ENCODE results near the gene AHNAK. TPM values are rescaled to one million over a fixed set of nuclear protein-coding genes. Genes with fewer than 3 reads are reported as not detected.
"Not testable (repeated sequence)": the region's sequence is repeated elsewhere in the genome, so short reads cannot be mapped to it uniquely, and the experiment has no call there.

AHNAK gene
- total and polyA plus RNA-seq, 2 donors: 35.8 to 40.1 TPM

DNA sequence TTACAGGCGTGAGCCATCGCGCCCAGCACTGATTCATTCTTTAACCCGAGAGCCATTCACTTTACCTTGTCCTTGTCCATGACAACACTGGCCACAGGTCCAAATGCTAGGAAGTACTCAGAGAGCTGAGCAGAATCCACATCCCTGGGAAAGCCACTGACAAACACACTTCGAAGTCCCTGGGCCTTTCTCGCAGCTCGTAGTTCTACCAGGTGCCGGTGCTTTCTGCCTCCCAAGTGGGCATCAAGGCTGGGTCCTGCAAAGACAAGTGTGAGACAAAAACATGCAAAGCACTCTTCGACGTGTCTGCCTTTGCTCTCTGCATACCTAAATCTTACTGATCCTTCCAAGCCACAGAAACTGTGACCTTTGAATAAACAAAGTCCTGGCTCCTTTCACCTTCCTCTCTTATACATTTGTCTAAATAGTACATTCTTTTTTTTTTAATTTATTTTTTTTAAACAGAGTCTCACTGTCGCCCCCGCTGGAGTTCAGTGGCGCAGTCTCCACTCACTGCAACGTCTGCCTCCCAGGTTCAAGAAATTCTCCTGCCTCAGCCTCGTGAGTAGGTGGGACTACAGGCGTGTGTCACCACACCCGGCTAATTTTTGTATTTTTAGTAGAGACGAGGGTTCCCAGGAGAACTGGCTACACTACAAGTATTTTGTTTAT, 42.5 kb upstream of the AHNAK start:
- Histone ChIP-seq H3K36me3 (ENCODE audit: control insufficient read depth in 2 of 2, insufficient read depth in 2 of 2, low read length in 1 of 2) (peaks cover 37 to 56% of the 10 kb centered on the region in 2 donors), H3K27ac (ENCODE audit: low read depth in 1 of 2, low read length in 1 of 2) (no peak overlapping the region), H3K4me3 (ENCODE audit: low read length in 2 of 2) (no peak overlapping the region), H3K4me1 (ENCODE audit: control insufficient read depth in 2 of 2, insufficient read depth in 2 of 2, low read length in 2 of 2) (peaks cover 15 to 39% of the 10 kb centered on the region in 2 donors), H3K9me3 (ENCODE audit: control insufficient read depth in 2 of 2, insufficient read depth in 1 of 2, low read length in 1 of 2) (peaks cover 0 to 1% of the 10 kb centered on the region in 2 donors), H3K27me3 (ENCODE audit: control insufficient read depth in 2 of 2, insufficient read depth in 1 of 2, low read length in 1 of 2) (no peaks in the 10 kb centered on the region)
- no peak for DNase-seq (ENCODE audit: low read depth in 6 of 9, low spot score in 9 of 9)
- WGBS: 81% methylated on average over 18 of the region's 18 CpGs

DNA sequence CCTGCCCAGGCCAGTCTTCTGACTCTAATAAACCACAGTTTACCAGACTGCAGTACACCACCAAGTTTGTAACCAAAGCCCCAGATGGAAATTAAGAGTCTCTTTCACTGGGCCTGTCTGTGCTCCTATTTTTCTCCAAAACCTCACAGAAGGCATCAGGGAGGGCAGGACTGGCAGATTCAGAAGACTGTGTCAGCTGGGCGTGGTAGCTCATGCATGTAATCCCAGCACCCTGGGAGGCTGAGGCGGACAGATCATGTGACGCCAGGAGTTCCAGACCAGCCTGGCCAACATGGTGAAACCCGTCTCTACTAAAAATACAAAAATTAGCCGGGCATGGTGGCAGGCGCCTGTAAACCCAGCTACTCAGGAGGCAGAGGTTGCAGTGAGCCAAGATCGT, 38.8 kb upstream of the AHNAK start:
- 99% methylated on average over 7 of the region's 7 CpGs for WGBS

DNA sequence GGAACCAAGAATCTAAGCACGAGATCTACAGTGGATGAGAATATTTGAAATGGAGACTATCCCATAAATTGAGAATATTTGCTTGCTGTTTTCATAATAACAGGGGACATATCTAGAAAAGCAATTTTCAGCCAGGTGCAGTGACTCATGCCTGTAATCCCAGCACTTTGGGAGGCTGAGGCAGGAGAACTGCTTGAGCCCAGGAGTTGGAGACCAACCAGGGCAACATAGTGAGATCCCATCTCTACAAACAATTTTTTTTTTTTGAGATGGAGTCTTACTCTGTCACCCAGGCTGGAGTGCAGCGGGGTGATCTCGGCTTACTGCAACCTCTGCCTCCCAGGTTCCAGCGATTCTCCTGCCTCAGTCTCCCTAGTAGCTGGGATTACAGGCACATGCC, 35.1 kb upstream of the AHNAK start:
- H3K4me1 ChIP-seq (ENCODE audit: control insufficient read depth in 2 of 2, insufficient read depth in 2 of 2, low read length in 2 of 2); H3K4me3 ChIP-seq (ENCODE audit: low read length in 2 of 2); H3K27ac ChIP-seq (ENCODE audit: low read depth in 1 of 2, low read length in 1 of 2); H3K9me3 ChIP-seq (ENCODE audit: control insufficient read depth in 2 of 2, insufficient read depth in 1 of 2, low read length in 1 of 2); H3K27me3 ChIP-seq (ENCODE audit: control insufficient read depth in 2 of 2, insufficient read depth in 1 of 2, low read length in 1 of 2); DNase-seq (ENCODE audit: low read depth in 6 of 9, low spot score in 9 of 9): not testable (repeated sequence)
- H3K36me3 ChIP-seq (ENCODE audit: control insufficient read depth in 2 of 2, insufficient read depth in 2 of 2, low read length in 1 of 2): peaks cover 48 to 70% of the 10 kb centered on the region in 2 donors
- WGBS: 99% methylated on average over 4 of the region's 4 CpGs

More for the DNA sequence above, 38.8 kb upstream of the AHNAK start:
- H3K36me3 ChIP-seq (ENCODE audit: control insufficient read depth in 2 of 2, insufficient read depth in 2 of 2, low read length in 1 of 2): peaks cover 49 to 63% of the 10 kb centered on the region in 2 donors
- H3K9me3 ChIP-seq (ENCODE audit: control insufficient read depth in 2 of 2, insufficient read depth in 1 of 2, low read length in 1 of 2); H3K27me3 ChIP-seq (ENCODE audit: control insufficient read depth in 2 of 2, insufficient read depth in 1 of 2, low read length in 1 of 2); DNase-seq (ENCODE audit: low read depth in 6 of 9, low spot score in 9 of 9); H3K4me3 ChIP-seq (ENCODE audit: low read length in 2 of 2); H3K27ac ChIP-seq (ENCODE audit: low read depth in 1 of 2, low read length in 1 of 2): not testable (repeated sequence)
- peaks cover 2 to 13% of the 10 kb centered on the region in 2 donors for H3K4me1 ChIP-seq (ENCODE audit: control insufficient read depth in 2 of 2, insufficient read depth in 2 of 2, low read length in 2 of 2)

DNA sequence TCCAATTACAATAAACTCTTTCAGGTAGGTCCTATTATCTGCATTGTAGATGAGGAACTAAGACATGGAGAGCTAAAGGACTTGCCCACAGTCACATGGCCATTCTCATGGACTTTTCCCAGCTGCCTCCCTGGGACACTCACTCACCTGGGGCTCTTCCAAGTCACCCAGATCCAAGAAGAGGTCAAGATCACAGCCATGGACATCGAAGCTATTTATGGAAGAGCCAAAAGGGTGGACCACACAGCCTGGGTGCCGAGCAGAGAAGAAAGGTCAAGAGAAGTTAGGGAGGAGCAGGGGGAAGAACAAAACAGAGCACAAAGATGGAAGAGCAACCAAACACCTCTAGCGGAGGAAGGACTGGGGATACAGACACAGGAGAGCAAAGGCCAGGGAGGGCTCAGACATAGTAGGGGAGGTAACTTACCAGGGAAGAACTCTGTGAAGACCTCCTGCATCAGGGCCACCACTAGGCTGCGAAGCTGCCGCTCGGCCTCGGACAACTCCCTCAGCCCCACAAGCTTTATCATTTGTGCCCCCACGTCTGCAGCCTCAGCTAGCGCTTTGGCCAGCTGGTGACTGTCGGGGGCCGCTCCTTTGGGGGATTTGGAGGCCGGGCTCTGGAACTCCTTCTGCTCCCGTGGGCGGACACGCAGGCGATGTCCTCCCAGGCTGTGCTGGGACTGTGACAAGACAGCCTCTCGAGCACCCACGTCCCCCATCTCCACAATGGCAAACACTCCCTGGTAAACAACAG, 34.5 kb upstream of the AHNAK start:
- no peak for DNase-seq (ENCODE audit: low read depth in 6 of 9, low spot score in 9 of 9)
- H3K4me1 ChIP-seq (ENCODE audit: control insufficient read depth in 2 of 2, insufficient read depth in 2 of 2, low read length in 2 of 2): no peaks in the 10 kb centered on the region
- WGBS: 97% methylated on average over 18 of the region's 18 CpGs
- H3K9me3 ChIP-seq (ENCODE audit: control insufficient read depth in 2 of 2, insufficient read depth in 1 of 2, low read length in 1 of 2): no peaks in the 10 kb centered on the region
- H3K4me3 ChIP-seq (ENCODE audit: low read length in 2 of 2): no peak overlapping the region
- H3K36me3 ChIP-seq (ENCODE audit: control insufficient read depth in 2 of 2, insufficient read depth in 2 of 2, low read length in 1 of 2): peaks cover 50 to 71% of the 10 kb centered on the region in 2 donors
- no peaks in the 10 kb centered on the region for H3K27me3 ChIP-seq (ENCODE audit: control insufficient read depth in 2 of 2, insufficient read depth in 1 of 2, low read length in 1 of 2)
- no peak overlapping the region for H3K27ac ChIP-seq (ENCODE audit: low read depth in 1 of 2, low read length in 1 of 2)

DNA sequence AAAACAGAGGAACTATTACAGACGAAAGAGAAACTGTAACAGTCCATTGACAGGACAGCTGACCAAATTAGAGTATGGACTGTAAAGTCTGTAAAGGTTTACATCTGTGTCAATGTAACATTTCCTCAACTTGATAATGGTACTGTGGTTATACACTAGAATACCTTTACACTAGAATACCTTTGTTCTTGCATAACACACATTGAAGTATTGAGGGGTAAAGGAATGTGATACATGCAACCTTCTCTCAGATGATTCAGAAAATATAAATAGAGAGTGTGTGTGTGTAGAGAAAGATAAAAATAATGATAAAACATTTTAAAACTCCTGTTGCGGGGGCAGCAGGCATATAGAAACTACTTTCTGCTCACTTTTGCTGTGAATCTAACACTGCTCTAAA, 32.6 kb upstream of the AHNAK start:
- no peak overlapping the region for H3K27ac ChIP-seq (ENCODE audit: low read depth in 1 of 2, low read length in 1 of 2)
- peaks cover 6 to 14% of the 10 kb centered on the region in 2 donors for H3K4me1 ChIP-seq (ENCODE audit: control insufficient read depth in 2 of 2, insufficient read depth in 2 of 2, low read length in 2 of 2)
- WGBS: 98% methylated on average over 2 of the region's 2 CpGs

DNA sequence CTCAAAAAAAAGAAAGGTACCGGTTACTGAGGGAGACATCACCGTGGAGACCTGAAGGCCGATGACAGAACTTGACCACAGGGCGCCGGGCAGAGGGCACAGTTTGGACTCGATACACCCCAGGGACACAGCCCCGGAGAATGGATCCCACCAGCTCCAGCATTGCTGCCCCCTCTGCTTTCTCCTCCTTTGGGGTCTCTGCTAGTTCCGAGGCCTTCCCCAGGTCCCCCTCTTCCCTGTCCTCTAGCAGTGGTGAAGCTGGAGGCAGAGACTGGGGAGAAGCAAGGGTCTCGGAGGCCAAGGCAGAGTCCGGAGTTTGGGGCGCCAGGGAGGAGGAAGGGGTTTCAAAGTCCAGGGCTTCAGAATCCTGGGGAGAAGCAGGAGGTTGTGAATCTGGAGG, 31.9 kb upstream of the AHNAK start:
- Histone ChIP-seq H3K4me1 (ENCODE audit: control insufficient read depth in 2 of 2, insufficient read depth in 2 of 2, low read length in 2 of 2) (peaks cover 6 to 14% of the 10 kb centered on the region in 2 donors), H3K27ac (ENCODE audit: low read depth in 1 of 2, low read length in 1 of 2) (no peak overlapping the region), H3K4me3 (ENCODE audit: low read length in 2 of 2) (no peak overlapping the region), H3K9me3 (ENCODE audit: control insufficient read depth in 2 of 2, insufficient read depth in 1 of 2, low read length in 1 of 2) (peaks cover 0 to 5% of the 10 kb centered on the region in 2 donors), H3K27me3 (ENCODE audit: control insufficient read depth in 2 of 2, insufficient read depth in 1 of 2, low read length in 1 of 2) (no peaks in the 10 kb centered on the region), H3K36me3 (ENCODE audit: control insufficient read depth in 2 of 2, insufficient read depth in 2 of 2, low read length in 1 of 2) (peaks cover 46 to 64% of the 10 kb centered on the region in 2 donors)
- WGBS: 98% methylated on average over 11 of the region's 11 CpGs
- no peak for DNase-seq (ENCODE audit: low read depth in 6 of 9, low spot score in 9 of 9)

More for the DNA sequence above, 32.6 kb upstream of the AHNAK start:
- no peaks in the 10 kb centered on the region for H3K27me3 ChIP-seq (ENCODE audit: control insufficient read depth in 2 of 2, insufficient read depth in 1 of 2, low read length in 1 of 2)
- peaks cover 0 to 5% of the 10 kb centered on the region in 2 donors for H3K9me3 ChIP-seq (ENCODE audit: control insufficient read depth in 2 of 2, insufficient read depth in 1 of 2, low read length in 1 of 2)
- peaks cover 48 to 69% of the 10 kb centered on the region in 2 donors for H3K36me3 ChIP-seq (ENCODE audit: control insufficient read depth in 2 of 2, insufficient read depth in 2 of 2, low read length in 1 of 2)
- H3K4me3 ChIP-seq (ENCODE audit: low read length in 2 of 2): no peak overlapping the region
- DNase-seq (ENCODE audit: low read depth in 6 of 9, low spot score in 9 of 9): no peak

DNA sequence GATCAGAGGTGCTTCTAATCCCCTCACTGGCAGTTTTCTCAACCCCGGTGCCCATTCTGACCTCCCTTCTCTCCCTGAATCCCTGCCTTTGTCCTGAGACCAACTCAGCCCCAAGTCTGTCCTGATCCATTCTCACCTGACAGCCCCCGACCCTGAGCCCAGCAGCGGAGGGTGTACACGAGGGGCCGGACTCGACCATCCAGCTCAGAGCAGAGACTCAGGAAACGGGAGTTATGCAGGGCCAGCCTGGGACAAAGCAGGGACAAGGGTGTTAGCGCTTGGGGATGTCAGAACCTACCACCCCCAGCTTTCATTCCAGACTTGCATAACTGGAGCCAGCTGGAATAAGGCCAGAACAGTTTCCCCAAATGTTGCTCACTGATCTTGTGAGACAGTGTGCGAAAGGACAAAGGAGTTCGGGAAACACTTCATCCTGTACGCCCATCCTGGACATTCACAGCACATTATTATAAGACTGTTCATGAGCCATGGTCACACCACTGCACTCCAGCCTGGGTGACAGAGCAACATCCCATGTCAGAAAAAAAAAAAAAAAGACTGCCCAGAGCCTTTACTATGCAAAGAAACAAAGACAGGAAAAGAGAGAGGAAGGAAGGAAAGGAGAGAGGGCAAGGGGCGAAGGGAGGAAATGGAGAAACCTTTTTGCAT, 30.6 kb upstream of the AHNAK start:
- H3K4me3 ChIP-seq (ENCODE audit: low read length in 2 of 2): no peak overlapping the region
- H3K27ac ChIP-seq (ENCODE audit: low read depth in 1 of 2, low read length in 1 of 2): peak overlapping the region in 1 of 2 donors; percentile 11
- no peak for DNase-seq (ENCODE audit: low read depth in 6 of 9, low spot score in 9 of 9)
- H3K27me3 ChIP-seq (ENCODE audit: control insufficient read depth in 2 of 2, insufficient read depth in 1 of 2, low read length in 1 of 2): no peaks in the 10 kb centered on the region
- peaks cover 12 to 22% of the 10 kb centered on the region in 2 donors for H3K4me1 ChIP-seq (ENCODE audit: control insufficient read depth in 2 of 2, insufficient read depth in 2 of 2, low read length in 2 of 2)
- H3K9me3 ChIP-seq (ENCODE audit: control insufficient read depth in 2 of 2, insufficient read depth in 1 of 2, low read length in 1 of 2): peaks cover 0 to 5% of the 10 kb centered on the region in 2 donors
- 93% methylated on average over 12 of the region's 12 CpGs for WGBS
- peaks cover 40 to 61% of the 10 kb centered on the region in 2 donors for H3K36me3 ChIP-seq (ENCODE audit: control insufficient read depth in 2 of 2, insufficient read depth in 2 of 2, low read length in 1 of 2)

DNA sequence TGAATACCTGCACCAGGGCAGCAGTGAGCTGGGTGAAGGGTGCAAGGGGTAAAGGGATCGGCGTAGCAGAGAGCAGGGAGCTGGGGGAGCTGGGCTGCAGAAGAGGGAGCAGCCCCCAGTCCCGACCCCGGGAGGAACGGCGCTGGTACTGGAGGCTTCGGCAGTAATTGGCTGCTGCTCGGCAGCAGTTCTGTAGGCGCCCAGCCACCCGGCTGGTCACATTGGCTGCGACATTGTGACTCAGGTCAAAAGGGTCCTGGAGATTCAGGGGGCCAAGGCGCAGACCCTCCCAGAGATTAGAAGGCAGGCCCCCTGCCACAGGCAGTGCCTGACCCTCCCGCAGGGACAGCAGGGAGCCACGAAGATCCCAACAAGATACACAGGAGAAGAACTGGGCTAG, 29.2 kb upstream of the AHNAK start:
- DNase-seq (ENCODE audit: low read depth in 6 of 9, low spot score in 9 of 9): no peak
- Histone ChIP-seq H3K9me3 (ENCODE audit: control insufficient read depth in 2 of 2, insufficient read depth in 1 of 2, low read length in 1 of 2) (peaks cover 0 to 5% of the 10 kb centered on the region in 2 donors), H3K4me3 (ENCODE audit: low read length in 2 of 2) (no peak overlapping the region), H3K36me3 (ENCODE audit: control insufficient read depth in 2 of 2, insufficient read depth in 2 of 2, low read length in 1 of 2) (peaks cover 42 to 65% of the 10 kb centered on the region in 2 donors), H3K4me1 (ENCODE audit: control insufficient read depth in 2 of 2, insufficient read depth in 2 of 2, low read length in 2 of 2) (peaks cover 12 to 22% of the 10 kb centered on the region in 2 donors), H3K27ac (ENCODE audit: low read depth in 1 of 2, low read length in 1 of 2) (no peak overlapping the region), H3K27me3 (ENCODE audit: control insufficient read depth in 2 of 2, insufficient read depth in 1 of 2, low read length in 1 of 2) (no peaks in the 10 kb centered on the region)
- WGBS: 98% methylated on average over 14 of the region's 14 CpGs

DNA sequence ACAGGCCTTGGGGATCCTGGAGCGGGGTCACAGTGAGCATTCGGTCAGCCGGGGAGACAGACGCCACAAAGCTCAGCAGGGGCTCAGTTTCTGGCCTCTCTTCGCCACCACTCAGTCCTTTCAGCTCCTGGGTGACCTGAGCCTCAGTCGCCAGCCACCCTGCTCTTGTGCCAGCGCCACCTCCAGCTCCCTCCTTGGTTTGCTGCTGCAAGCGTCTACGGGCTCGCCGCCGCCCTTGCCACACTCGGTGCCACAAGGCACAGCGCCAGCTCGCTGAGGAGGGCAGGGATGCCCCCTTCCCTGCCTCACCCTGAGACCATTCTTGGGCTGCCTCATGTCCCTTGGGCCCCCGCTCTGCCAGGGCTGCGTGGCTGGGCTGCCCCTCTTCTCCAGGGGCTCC, 28.6 kb upstream of the AHNAK start:
- Histone ChIP-seq H3K9me3 (ENCODE audit: control insufficient read depth in 2 of 2, insufficient read depth in 1 of 2, low read length in 1 of 2) (peaks cover 0 to 5% of the 10 kb centered on the region in 2 donors), H3K4me3 (ENCODE audit: low read length in 2 of 2) (peak overlapping the region in 1 of 2 donors; percentile 97), H3K36me3 (ENCODE audit: control insufficient read depth in 2 of 2, insufficient read depth in 2 of 2, low read length in 1 of 2) (peaks cover 47 to 69% of the 10 kb centered on the region in 2 donors), H3K27ac (ENCODE audit: low read depth in 1 of 2, low read length in 1 of 2) (peak overlapping the region in 1 of 2 donors; percentile 87), H3K27me3 (ENCODE audit: control insufficient read depth in 2 of 2, insufficient read depth in 1 of 2, low read length in 1 of 2) (no peaks in the 10 kb centered on the region), H3K4me1 (ENCODE audit: control insufficient read depth in 2 of 2, insufficient read depth in 2 of 2, low read length in 2 of 2) (peaks cover 12 to 22% of the 10 kb centered on the region in 2 donors)
- 93% methylated on average over 17 of the region's 17 CpGs for WGBS
- no peak for DNase-seq (ENCODE audit: low read depth in 6 of 9, low spot score in 9 of 9)
